DOHH2 (cell line): ENCODE results near the gene SNX2.
"Not testable (repeated sequence)": the region's sequence is repeated elsewhere in the genome, so short reads cannot be mapped to it uniquely, and the experiment has no call there.

Experiments used
- H3F3A ChIP-seq: fragments of 200-600 bp; sonication (generic), shearing (Covaris generic); 2 replicates; pipeline ENCODE4 v1.6.0; 2016; ENCODE audit warnings: antibody characterized with exemption, mild to moderate bottlenecking; ENCODE audit not compliant: control insufficient read depth, insufficient read depth
- H3K27ac ChIP-seq: fragments of 200-600 bp; sonication (generic); 2 replicates; pipeline ENCODE4 v1.5.1; 2014; ENCODE audit warnings: low read depth, mild to moderate bottlenecking, low read length, moderate library complexity
- H3K27me3 ChIP-seq: fragments of 200-600 bp; sonication (generic); 2 replicates; pipeline ENCODE4 v1.6.1; 2014; ENCODE audit warnings: mild to moderate bottlenecking, low read length, mixed read lengths; ENCODE audit not compliant: control insufficient read depth
- H3K36me3 ChIP-seq: fragments of 200-600 bp; sonication (generic); 2 replicates; pipeline ENCODE4 v1.6.1; 2014; ENCODE audit warnings: mild to moderate bottlenecking, low read length, moderate library complexity, mixed read lengths; ENCODE audit not compliant: control insufficient read depth
- H3K4me1 ChIP-seq: fragments of 200-600 bp; sonication (generic); 2 replicates; pipeline ENCODE4 v1.6.1; 2014; ENCODE audit warnings: mild to moderate bottlenecking, low read length, mixed read lengths; ENCODE audit not compliant: control insufficient read depth
- H3K4me2 ChIP-seq: fragments of 200-600 bp; sonication (generic); 2 replicates; pipeline ENCODE4 v1.6.0; 2014; ENCODE audit warnings: mild to moderate bottlenecking, low read length, moderate library complexity
- H3K4me3 ChIP-seq: fragments of 200-600 bp; sonication (generic); 2 replicates; pipeline ENCODE4 v1.5.1; 2014; ENCODE audit warnings: mild to moderate bottlenecking, low read length, mixed read lengths
- H3K79me2 ChIP-seq: fragments of 200-600 bp; sonication (generic); 2 replicates; pipeline ENCODE4 v1.6.1; 2014; ENCODE audit warnings: mild to moderate bottlenecking, low read length, mixed read lengths; ENCODE audit not compliant: control insufficient read depth
- H3K9me2 ChIP-seq: fragments of 200-600 bp; sonication (generic); replicated peaks from 2 replicates; pipeline ENCODE4 v1.6.1; 2014; ENCODE audit warnings: mild to moderate bottlenecking, low read length, mixed read lengths; ENCODE audit not compliant: control insufficient read depth
- H3K9me3 ChIP-seq: fragments of 200-600 bp; sonication (generic); 2 replicates; pipeline ENCODE4 v1.6.1; 2014; ENCODE audit warnings: antibody characterized with exemption, low read length, mixed read lengths; ENCODE audit not compliant: control insufficient read depth, insufficient read depth
- H4K20me1 ChIP-seq: fragments of 200-600 bp; sonication (generic); 2 replicates; pipeline ENCODE4 v1.6.0; 2014; ENCODE audit warnings: low read depth, mild to moderate bottlenecking, antibody characterized with exemption, low read length, moderate library complexity; ENCODE audit not compliant: control insufficient read depth, insufficient read depth
- EZH2phosphoT487 ChIP-seq: fragments of 200-600 bp; sonication (generic); IDR thresholded peaks from 2 replicates; pipeline ENCODE4 v1.6.1; 2017; ENCODE audit warnings: borderline replicate concordance, mild to moderate bottlenecking, antibody characterized with exemption, low read length, moderate library complexity, mixed read lengths
- TF ChIP-seq, protein P1 (sequence below): fragments of 200-600 bp; sonication (generic); IDR thresholded peaks from one replicate; pipeline ENCODE4 v1.5.1; 2014; ENCODE audit warnings: antibody characterized with exemption, mild to moderate bottlenecking, low read depth, low read length; ENCODE audit not compliant: poor library complexity, severe bottlenecking

SNX2 gene

GRCh38 chr5:122846051-122846550 is 71.2 kb downstream of the SNX2 start:
- no peaks in the 10 kb centered on the region for H3K9me2 ChIP-seq
- H4K20me1 ChIP-seq: no peaks in the 10 kb centered on the region
- H3K4me1 ChIP-seq: peaks cover 10% of the 10 kb centered on the region
- no peaks in the 10 kb centered on the region for H3F3A ChIP-seq
- H3K79me2 ChIP-seq: no peaks in the 10 kb centered on the region
- peak overlapping the region; percentile 70 for H3K4me2 ChIP-seq
- H3K36me3 ChIP-seq: no peaks in the 10 kb centered on the region
- H3K27me3 ChIP-seq: peaks cover 47% of the 10 kb centered on the region
- TF ChIP-seq EZH2phosphoT487: no peak
- TF ChIP-seq, protein P1, sequence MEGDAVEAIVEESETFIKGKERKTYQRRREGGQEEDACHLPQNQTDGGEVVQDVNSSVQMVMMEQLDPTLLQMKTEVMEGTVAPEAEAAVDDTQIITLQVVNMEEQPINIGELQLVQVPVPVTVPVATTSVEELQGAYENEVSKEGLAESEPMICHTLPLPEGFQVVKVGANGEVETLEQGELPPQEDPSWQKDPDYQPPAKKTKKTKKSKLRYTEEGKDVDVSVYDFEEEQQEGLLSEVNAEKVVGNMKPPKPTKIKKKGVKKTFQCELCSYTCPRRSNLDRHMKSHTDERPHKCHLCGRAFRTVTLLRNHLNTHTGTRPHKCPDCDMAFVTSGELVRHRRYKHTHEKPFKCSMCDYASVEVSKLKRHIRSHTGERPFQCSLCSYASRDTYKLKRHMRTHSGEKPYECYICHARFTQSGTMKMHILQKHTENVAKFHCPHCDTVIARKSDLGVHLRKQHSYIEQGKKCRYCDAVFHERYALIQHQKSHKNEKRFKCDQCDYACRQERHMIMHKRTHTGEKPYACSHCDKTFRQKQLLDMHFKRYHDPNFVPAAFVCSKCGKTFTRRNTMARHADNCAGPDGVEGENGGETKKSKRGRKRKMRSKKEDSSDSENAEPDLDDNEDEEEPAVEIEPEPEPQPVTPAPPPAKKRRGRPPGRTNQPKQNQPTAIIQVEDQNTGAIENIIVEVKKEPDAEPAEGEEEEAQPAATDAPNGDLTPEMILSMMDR: no peak
- H3K4me3 ChIP-seq: peak overlapping the region; percentile 73
- H3K9me3 ChIP-seq: no peaks in the 10 kb centered on the region
- H3K27ac ChIP-seq: no peak overlapping the region

DNA sequence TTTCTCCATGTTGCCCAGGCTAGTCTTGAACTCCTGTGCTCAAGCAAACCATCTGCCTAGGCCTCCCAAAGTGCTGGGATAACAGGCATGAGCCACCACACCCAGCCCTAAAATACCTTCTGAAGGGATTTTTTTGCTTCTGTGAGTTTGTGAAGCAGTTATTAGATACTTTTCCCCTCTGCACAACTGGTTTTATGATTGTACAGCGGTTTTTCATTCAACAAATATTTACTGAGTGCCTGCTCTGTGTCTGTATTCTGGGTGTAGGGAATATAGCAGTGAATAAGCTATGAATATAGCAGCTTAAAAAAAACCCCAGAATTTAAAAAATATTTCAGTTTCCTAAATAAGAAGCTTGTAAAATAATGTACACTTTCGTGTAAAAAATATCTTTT is 72.8 kb downstream of the SNX2 start:
- no peak overlapping the region for H3K4me3 ChIP-seq
- no peaks in the 10 kb centered on the region for H4K20me1 ChIP-seq
- no peak overlapping the region for H3K27ac ChIP-seq
- H3K36me3 ChIP-seq: no peaks in the 10 kb centered on the region
- H3K79me2 ChIP-seq: no peaks in the 10 kb centered on the region
- TF ChIP-seq, protein P1: no peak
- no peaks in the 10 kb centered on the region for H3F3A ChIP-seq
- no peaks in the 10 kb centered on the region for H3K9me2 ChIP-seq
- peaks cover 43% of the 10 kb centered on the region for H3K27me3 ChIP-seq
- no peak overlapping the region for H3K4me2 ChIP-seq
- H3K9me3 ChIP-seq: no peaks in the 10 kb centered on the region
- H3K4me1 ChIP-seq: peaks cover 10% of the 10 kb centered on the region

DNA sequence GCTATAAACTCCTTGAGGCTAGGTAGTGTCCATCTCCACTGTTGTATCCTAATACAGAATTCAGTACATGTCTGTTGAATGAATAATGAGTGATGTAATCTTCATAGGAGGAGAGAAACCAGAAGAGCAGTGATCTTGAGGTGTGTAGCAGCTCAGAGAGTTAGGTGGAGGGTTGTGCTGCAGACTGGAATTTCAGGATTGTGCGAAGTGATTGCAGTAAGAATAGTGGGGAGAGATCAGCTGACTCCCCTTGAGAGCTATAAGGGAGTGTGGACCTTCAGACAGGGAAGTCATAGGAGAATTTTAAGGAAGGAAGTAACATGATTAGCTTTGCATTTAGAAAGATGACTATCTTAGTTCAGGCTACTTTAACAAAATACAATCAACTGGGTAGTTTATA is 74.9 kb downstream of the SNX2 start:
- Histone ChIP-seq H3K9me2 (no peaks in the 10 kb centered on the region), H3K9me3 (no peaks in the 10 kb centered on the region), H3K79me2 (no peaks in the 10 kb centered on the region), H3F3A (no peaks in the 10 kb centered on the region), H3K36me3 (no peaks in the 10 kb centered on the region), H3K4me1 (peaks cover 3% of the 10 kb centered on the region), H3K4me2 (no peak overlapping the region), H4K20me1 (no peaks in the 10 kb centered on the region), H3K4me3 (no peak overlapping the region), H3K27ac (no peak overlapping the region), H3K27me3 (peaks cover 22% of the 10 kb centered on the region)
- no peak for TF ChIP-seq EZH2phosphoT487
- TF ChIP-seq, protein P1: no peak

DNA sequence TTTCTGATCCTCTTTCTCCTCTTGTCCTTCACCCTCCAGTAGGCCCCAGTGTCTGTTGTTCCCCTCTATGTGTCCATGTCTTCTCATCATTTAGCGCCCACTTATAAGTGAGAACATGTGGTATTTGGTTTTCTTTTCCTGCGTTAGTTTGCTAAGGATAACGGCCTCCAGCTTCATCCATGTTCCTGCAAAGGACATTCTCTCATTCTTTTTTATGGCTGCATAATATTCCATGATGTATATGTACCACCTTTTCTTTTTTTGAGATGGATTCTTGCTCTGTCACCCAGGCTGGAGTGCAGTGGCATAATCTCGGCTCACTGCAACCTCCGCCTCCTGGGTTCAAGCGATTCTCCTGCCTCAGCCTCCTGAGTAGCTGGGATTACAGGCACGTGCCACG is 82.7 kb downstream of the SNX2 start:
- not testable (repeated sequence) for H3K4me1 ChIP-seq, H3K79me2 ChIP-seq, H3K36me3 ChIP-seq, H3K9me3 ChIP-seq, H3F3A ChIP-seq, H3K4me2 ChIP-seq, H3K4me3 ChIP-seq, H3K27ac ChIP-seq, H3K9me2 ChIP-seq, H4K20me1 ChIP-seq, H3K27me3 ChIP-seq
